SU-DHL-6 (cell line): ENCODE measurements around the gene GABBR2.

Source experiments
- H2AFZ ChIP-seq: fragments of 200-600 bp; sonication (generic); 2 replicates; pipeline ENCODE4 v1.6.1; 2014; ENCODE audit warnings: low read depth, mild to moderate bottlenecking, moderate library complexity, mixed read lengths, antibody characterized with exemption, low read length; ENCODE audit not compliant: severe bottlenecking
- H3F3A ChIP-seq: fragments of 200-600 bp; shearing (Covaris generic); 2 replicates; pipeline ENCODE4 v1.6.0; 2016; ENCODE audit warnings: antibody characterized with exemption, mild to moderate bottlenecking; ENCODE audit not compliant: insufficient read depth
- H3K27ac ChIP-seq: fragments of 200-600 bp; sonication (generic); 2 replicates; pipeline ENCODE4 v1.5.1; 2016; ENCODE audit warnings: low read depth, mild to moderate bottlenecking, low read length, moderate library complexity, mixed read lengths
- H3K27me3 ChIP-seq: fragments of 200-600 bp; sonication (generic), shearing (Covaris generic); 2 replicates; pipeline ENCODE4 v1.6.0; 2014; ENCODE audit warnings: mild to moderate bottlenecking, low read length
- H3K36me3 ChIP-seq: fragments of 200-600 bp; sonication (generic); 2 replicates; pipeline ENCODE4 v1.6.1; 2014; ENCODE audit warnings: mild to moderate bottlenecking, low read length, mixed read lengths
- H3K4me2 ChIP-seq: fragments of 300-600, 200-600 bp; shearing (Covaris generic), sonication (generic); 2 replicates; pipeline ENCODE4 v1.6.0; 2014; ENCODE audit warnings: low read length, low read depth, mild to moderate bottlenecking; ENCODE audit not compliant: poor library complexity, severe bottlenecking
- H3K4me3 ChIP-seq: fragments of 200-600 bp; sonication (generic); 2 replicates; pipeline ENCODE4 v1.5.1; 2014; ENCODE audit warnings: antibody characterized with exemption, low read length, mild to moderate bottlenecking, mixed read lengths; ENCODE audit not compliant: insufficient read depth, poor library complexity, severe bottlenecking
- H3K79me2 ChIP-seq: fragments of 200-600 bp; sonication (generic); 2 replicates; pipeline ENCODE4 v1.6.1; 2014; ENCODE audit warnings: mild to moderate bottlenecking, low read length, moderate library complexity; ENCODE audit not compliant: insufficient read depth
- H3K9ac ChIP-seq: fragments of 200-600 bp; sonication (generic); 2 replicates; pipeline ENCODE4 v1.7.0; 2014; ENCODE audit warnings: mild to moderate bottlenecking, low read length
- H3K9me2 ChIP-seq: fragments of 200-600 bp; sonication (generic); replicated peaks from 2 replicates; pipeline ENCODE4 v1.6.1; 2014; ENCODE audit warnings: low read length; ENCODE audit not compliant: insufficient read depth
- H3K9me3 ChIP-seq: fragments of 200-600 bp; sonication (generic); 2 replicates; pipeline ENCODE4 v1.6.1; 2014; ENCODE audit warnings: low read length, mixed read lengths; ENCODE audit not compliant: insufficient read depth
- H4K20me1 ChIP-seq: fragments of 200-600 bp; sonication (generic); 2 replicates; pipeline ENCODE4 v1.6.1; 2014; ENCODE audit warnings: low read depth, mild to moderate bottlenecking, antibody characterized with exemption, low read length, moderate library complexity, mixed read lengths
- CTCF ChIP-seq: fragments of 200-600 bp; sonication (generic); IDR thresholded peaks from one replicate; pipeline ENCODE4 v1.5.1; 2017; ENCODE audit warnings: antibody characterized with exemption, mild to moderate bottlenecking, low read length, moderate library complexity; ENCODE audit not compliant: insufficient read depth, poor library complexity, severe bottlenecking
- EZH2phosphoT487 ChIP-seq: fragments of 200-600 bp; sonication (generic), shearing (Covaris generic); conservative IDR thresholded peaks from 2 replicates; pipeline ENCODE4 v1.6.1; 2018; ENCODE audit warnings: mild to moderate bottlenecking, antibody characterized with exemption, low read length, moderate library complexity, mixed read lengths

GABBR2 gene

DNA sequence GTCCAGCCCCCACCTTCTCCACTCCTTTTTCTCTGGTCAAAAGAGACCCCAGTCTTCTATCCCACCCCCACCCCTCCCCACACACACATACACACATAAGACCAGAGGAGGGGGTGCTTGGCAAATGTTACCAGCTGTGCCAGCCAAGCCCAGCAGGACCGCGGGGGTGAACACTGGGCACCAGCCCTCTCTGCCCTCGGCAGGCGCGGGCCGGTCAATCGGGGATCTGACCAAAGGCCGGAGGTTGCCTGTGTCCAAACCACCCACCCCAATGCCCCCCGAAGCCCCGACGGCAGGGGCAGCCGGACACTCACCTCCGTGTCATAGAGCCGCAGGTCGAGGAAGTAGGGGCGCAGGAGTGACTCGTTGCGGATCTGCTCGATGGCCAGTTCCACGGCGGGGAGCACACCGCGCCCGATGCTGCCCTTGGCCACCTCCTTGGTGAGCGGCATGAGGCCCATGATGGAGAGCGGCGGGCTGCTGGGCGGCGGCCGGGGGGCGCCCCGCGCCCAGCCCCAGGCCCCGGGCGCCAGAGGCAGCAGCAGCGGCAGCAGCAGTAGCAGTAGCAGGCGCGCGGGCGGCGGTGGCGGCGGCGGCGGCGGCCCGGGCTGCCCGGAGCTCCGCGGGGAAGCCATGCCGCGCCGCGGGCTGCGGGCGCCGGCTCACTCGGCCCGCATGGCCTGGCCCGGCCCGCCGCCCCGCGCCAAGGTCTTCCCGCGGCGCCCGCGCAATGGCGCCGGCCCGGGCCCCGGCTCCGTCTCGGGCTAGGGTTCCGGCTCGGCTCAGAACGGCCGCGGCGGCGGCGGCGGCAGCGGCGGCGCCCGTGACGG, 417 bp downstream of the GABBR2 start:
- Histone ChIP-seq H3F3A (no peaks in the 10 kb centered on the region), H3K79me2 (no peaks in the 10 kb centered on the region), H3K36me3 (no peaks in the 10 kb centered on the region), H3K27me3 (no peaks in the 10 kb centered on the region), H3K4me2 (no peak overlapping the region), H2AFZ (no peak overlapping the region), H4K20me1 (no peaks in the 10 kb centered on the region), H3K9me2 (no peaks in the 10 kb centered on the region), H3K27ac (no peak overlapping the region), H3K4me3 (no peak overlapping the region), H3K9ac (no peak overlapping the region), H3K9me3 (no peaks in the 10 kb centered on the region)
- TF ChIP-seq EZH2phosphoT487 (no peak), CTCF (no peak)

- H3F3A ChIP-seq, result no peaks in the 10 kb centered on the region
- H3K4me2 ChIP-seq, result no peak overlapping the region
- no peak overlapping the region for H3K4me3 ChIP-seq
- no peak for TF ChIP-seq EZH2phosphoT487
- TF ChIP-seq CTCF, result no peak
- no peaks in the 10 kb centered on the region for H3K9me2 ChIP-seq
- H3K36me3 ChIP-seq, result no peaks in the 10 kb centered on the region
- no peak overlapping the region for H3K27ac ChIP-seq
- H4K20me1 ChIP-seq, result no peaks in the 10 kb centered on the region
- H3K27me3 ChIP-seq, result no peaks in the 10 kb centered on the region
- H2AFZ ChIP-seq, result no peak overlapping the region
- no peak overlapping the region for H3K9ac ChIP-seq
- no peaks in the 10 kb centered on the region for H3K79me2 ChIP-seq
- H3K9me3 ChIP-seq, result no peaks in the 10 kb centered on the region
These were observed 1.3 kb downstream of the GABBR2 start for GRCh38 chr9:98707166-98708102.

DNA sequence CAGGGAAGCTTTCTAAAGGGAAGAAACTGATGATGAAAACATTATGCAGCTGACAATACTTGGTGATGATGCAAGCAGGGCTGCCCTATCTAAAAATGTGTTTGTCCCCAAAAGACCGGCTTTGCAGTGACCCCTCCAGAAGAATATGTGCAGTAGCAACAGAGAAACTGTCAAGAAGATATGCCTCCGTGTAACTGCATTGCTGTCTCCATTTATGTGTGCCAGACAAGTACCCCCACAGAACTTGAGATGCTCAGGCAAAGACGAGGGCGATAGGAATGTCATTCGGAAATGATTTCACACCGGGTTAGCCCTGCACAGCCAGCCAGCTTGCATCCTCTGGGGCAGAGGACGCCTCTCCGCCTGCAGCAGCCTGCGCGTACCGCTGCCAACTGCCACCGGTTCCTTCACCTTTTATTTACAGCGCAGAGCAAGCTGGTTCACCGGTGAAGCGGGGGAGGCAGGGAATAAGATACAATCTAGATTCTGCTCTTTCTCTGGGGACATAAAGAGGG, 2.0 kb downstream of the GABBR2 start:
- no peak for TF ChIP-seq EZH2phosphoT487
- no peak for TF ChIP-seq CTCF
- no peaks in the 10 kb centered on the region for H4K20me1 ChIP-seq
- H3K9ac ChIP-seq, result no peak overlapping the region
- no peaks in the 10 kb centered on the region for H3K27me3 ChIP-seq
- H3K4me2 ChIP-seq, result no peak overlapping the region
- H3K36me3 ChIP-seq, result no peaks in the 10 kb centered on the region
- H3K27ac ChIP-seq, result no peak overlapping the region
- no peak overlapping the region for H3K4me3 ChIP-seq
- H3K9me2 ChIP-seq, result no peaks in the 10 kb centered on the region
- no peak overlapping the region for H2AFZ ChIP-seq
- H3F3A ChIP-seq, result no peaks in the 10 kb centered on the region
- no peaks in the 10 kb centered on the region for H3K79me2 ChIP-seq
- H3K9me3 ChIP-seq, result no peaks in the 10 kb centered on the region
